DND-41 (cell line): ENCODE results near the gene SMC3.

Experiments used
- ATAC-seq: fragments of 200-7000 bp; cut with Tn5 transposase; 3 replicates; pipeline ENCODE4 v1.9.1; 2021; ENCODE audit warnings: low read depth; ENCODE audit not compliant: insufficient read depth
- DNase-seq: peaks from one replicate; pipeline ENCODE4 v3.0.0-alpha.2; 2020
- H2AFZ ChIP-seq: 2 replicates; pipeline ENCODE4 v1.6.0; 2012; ENCODE audit warnings: low read depth, low read length
- H3K27ac ChIP-seq: 2 replicates; pipeline ENCODE4 v1.5.1; 2012; ENCODE audit warnings: low read length, inconsistent platforms
- H3K27me3 ChIP-seq: fragments of 200-600 bp; sonication (generic); 2 replicates; pipeline ENCODE4 v1.6.0; 2012; ENCODE audit warnings: low read length, mild to moderate bottlenecking, inconsistent platforms; ENCODE audit not compliant: insufficient read depth, poor library complexity
- H3K36me3 ChIP-seq: 2 replicates; pipeline ENCODE4 v1.5.1; 2012; ENCODE audit warnings: low read length, inconsistent platforms; ENCODE audit not compliant: insufficient read depth
- H3K4me1 ChIP-seq: 2 replicates; pipeline ENCODE4 v1.5.1; 2012; ENCODE audit warnings: mild to moderate bottlenecking, low read length; ENCODE audit not compliant: insufficient read depth
- H3K4me2 ChIP-seq: 2 replicates; pipeline ENCODE4 v1.6.0; 2012; ENCODE audit warnings: mild to moderate bottlenecking, moderate library complexity, low read length, inconsistent platforms; ENCODE audit not compliant: insufficient read depth
- H3K4me3 ChIP-seq, 2 experiments: fragments of 200-600 bp in 1 of 2; shearing (Covaris generic) in 1 of 2; 2 replicates each; pipeline ENCODE4 v1.5.1; 2012 to 2016; ENCODE audit warnings: inconsistent platforms in 2 of 2, low read length in 2 of 2, mild to moderate bottlenecking in 2 of 2, low read depth in 1 of 2, moderate library complexity in 1 of 2
- H3K79me2 ChIP-seq: 2 replicates; pipeline ENCODE4 v1.6.0; 2012; ENCODE audit warnings: low read length, inconsistent platforms; ENCODE audit not compliant: insufficient read depth
- H3K9ac ChIP-seq: 2 replicates; pipeline ENCODE4 v1.6.0; 2012; ENCODE audit warnings: low read depth, mild to moderate bottlenecking, inconsistent platforms, low read length, moderate library complexity
- H3K9me3 ChIP-seq: 2 replicates; pipeline ENCODE4 v1.5.1; 2012; ENCODE audit warnings: low read length, moderate library complexity, mild to moderate bottlenecking, inconsistent platforms; ENCODE audit not compliant: insufficient read depth, severe bottlenecking
- H4K20me1 ChIP-seq: 2 replicates; pipeline ENCODE4 v1.6.0; 2012; ENCODE audit warnings: low read length; ENCODE audit not compliant: insufficient read depth
- EZH2 ChIP-seq: IDR thresholded peaks from 3 replicates; pipeline ENCODE4 v1.6.1; 2012; ENCODE audit warnings: borderline replicate concordance, low read depth, mild to moderate bottlenecking, moderate library complexity, low read length, inconsistent platforms; ENCODE audit not compliant: severe bottlenecking
- TF ChIP-seq, protein P1 (sequence below): IDR thresholded peaks from 2 replicates; pipeline ENCODE4 v1.5.1; 2012; ENCODE audit warnings: borderline replicate concordance, low read length, moderate library complexity, mild to moderate bottlenecking; ENCODE audit not compliant: poor library complexity, severe bottlenecking; ENCODE audit errors: extremely low read depth

Gene SMC3

DNA sequence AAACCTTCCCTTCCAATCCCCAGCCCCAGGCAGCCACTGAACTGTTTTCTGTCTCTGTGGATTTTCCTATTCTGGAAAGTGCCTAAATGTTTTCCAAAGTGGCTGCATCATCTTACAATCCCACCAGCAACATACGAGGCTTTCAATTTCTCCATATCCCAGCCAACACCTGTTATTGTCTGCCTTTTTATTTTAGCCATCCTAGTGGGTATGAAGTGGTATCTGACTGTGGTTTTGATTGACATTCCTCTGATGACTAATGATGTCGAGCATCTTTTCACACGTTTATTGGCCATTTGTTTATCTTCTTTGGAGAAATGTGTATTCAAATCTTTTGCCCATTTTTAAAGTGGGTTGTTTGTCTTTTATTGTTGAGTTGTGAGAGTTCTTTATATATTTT is 6.2 kb upstream of the SMC3 start:
- TF ChIP-seq, protein P1, sequence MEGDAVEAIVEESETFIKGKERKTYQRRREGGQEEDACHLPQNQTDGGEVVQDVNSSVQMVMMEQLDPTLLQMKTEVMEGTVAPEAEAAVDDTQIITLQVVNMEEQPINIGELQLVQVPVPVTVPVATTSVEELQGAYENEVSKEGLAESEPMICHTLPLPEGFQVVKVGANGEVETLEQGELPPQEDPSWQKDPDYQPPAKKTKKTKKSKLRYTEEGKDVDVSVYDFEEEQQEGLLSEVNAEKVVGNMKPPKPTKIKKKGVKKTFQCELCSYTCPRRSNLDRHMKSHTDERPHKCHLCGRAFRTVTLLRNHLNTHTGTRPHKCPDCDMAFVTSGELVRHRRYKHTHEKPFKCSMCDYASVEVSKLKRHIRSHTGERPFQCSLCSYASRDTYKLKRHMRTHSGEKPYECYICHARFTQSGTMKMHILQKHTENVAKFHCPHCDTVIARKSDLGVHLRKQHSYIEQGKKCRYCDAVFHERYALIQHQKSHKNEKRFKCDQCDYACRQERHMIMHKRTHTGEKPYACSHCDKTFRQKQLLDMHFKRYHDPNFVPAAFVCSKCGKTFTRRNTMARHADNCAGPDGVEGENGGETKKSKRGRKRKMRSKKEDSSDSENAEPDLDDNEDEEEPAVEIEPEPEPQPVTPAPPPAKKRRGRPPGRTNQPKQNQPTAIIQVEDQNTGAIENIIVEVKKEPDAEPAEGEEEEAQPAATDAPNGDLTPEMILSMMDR = no peak
- no peak for TF ChIP-seq EZH2
- H3K27ac ChIP-seq = no peak overlapping the region
- H4K20me1 ChIP-seq = no peaks in the 10 kb centered on the region
- no peaks in the 10 kb centered on the region for H3K9me3 ChIP-seq
- H2AFZ ChIP-seq = no peak overlapping the region
- DNase-seq = no peak
- peaks cover 11% of the 10 kb centered on the region for H3K27me3 ChIP-seq
- H3K4me2 ChIP-seq = no peak overlapping the region
- H3K9ac ChIP-seq = no peak overlapping the region
- ATAC-seq = no peak
- H3K79me2 ChIP-seq = peaks cover under 1% of the 10 kb centered on the region; the same call in 1 of the 2 replicates
- H3K4me3 ChIP-seq = no peak overlapping the region
- peaks cover 4% of the 10 kb centered on the region for H3K4me1 ChIP-seq
- H3K36me3 ChIP-seq = no peaks in the 10 kb centered on the region

GRCh38 chr10:110562348-110562747 is 5.1 kb upstream of the SMC3 start:
- no peak overlapping the region for H3K27ac ChIP-seq
- no peak overlapping the region for H3K9ac ChIP-seq
- H3K36me3 ChIP-seq = no peaks in the 10 kb centered on the region
- TF ChIP-seq, protein P1 = no peak
- TF ChIP-seq EZH2 = no peak
- H3K9me3 ChIP-seq = no peaks in the 10 kb centered on the region
- H3K27me3 ChIP-seq = peaks cover 7% of the 10 kb centered on the region
- no peaks in the 10 kb centered on the region for H4K20me1 ChIP-seq
- no peak overlapping the region for H3K4me3 ChIP-seq
- peaks cover 11% of the 10 kb centered on the region for H3K4me1 ChIP-seq
- no peak overlapping the region for H3K4me2 ChIP-seq
- H3K79me2 ChIP-seq = peaks cover 4% of the 10 kb centered on the region; the same call in 1 of the 2 replicates
- DNase-seq (no peak), ATAC-seq (no peak)
- H2AFZ ChIP-seq = no peak overlapping the region

- Histone ChIP-seq H3K9me3 (no peaks in the 10 kb centered on the region), H3K4me1 (peaks cover 11% of the 10 kb centered on the region), H3K27me3 (peaks cover 7% of the 10 kb centered on the region), H2AFZ (no peak overlapping the region), H3K9ac (no peak overlapping the region), H3K36me3 (no peaks in the 10 kb centered on the region; the same call in 1 of the 2 replicates), H3K79me2 (peaks cover 10% of the 10 kb centered on the region), H3K27ac (no peak overlapping the region), H3K4me3 (no peak overlapping the region), H3K4me2 (no peak overlapping the region), H4K20me1 (peaks cover 2% of the 10 kb centered on the region; the same call in 1 of the 2 replicates)
- DNase-seq (no peak), ATAC-seq (no peak)
- TF ChIP-seq, protein P1 = no peak
- TF ChIP-seq EZH2 = no peak
Measured at GRCh38 chr10:110563132-110563531, 4.4 kb upstream of the SMC3 start.
